Tibial nerve (tissue), 4 donors: ENCODE data around the gene BAG2. TPM values are rescaled to one million over a fixed set of nuclear protein-coding genes. Genes with fewer than 3 reads are reported as not detected.

Experiments used
- DNase-seq, 2 donors: peaks; one replicate each; pipeline ENCODE4 v3.0.0-alpha.2; 2019; ENCODE audit warnings: low spot score in 2 of 2
- H3K27ac ChIP-seq, 4 donors: fragments of 200-600 bp; sonication (generic) in 3 of 4; one replicate each; pipeline ENCODE4 v1.5.1; 2017 to 2019; ENCODE audit warnings: mild to moderate bottlenecking in 1 of 4
- H3K27me3 ChIP-seq, 2 donors: fragments of 200-600 bp; sonication (generic) in 1 of 2; one replicate each; pipeline versions ENCODE4 v1.5.1 to v1.6.0; 2017 to 2019
- H3K36me3 ChIP-seq, 3 donors: fragments of 200-600 bp; sonication (generic); one replicate each; pipeline ENCODE4 v1.5.1; 2018 to 2019
- H3K4me1 ChIP-seq, 4 donors: fragments of 200-600 bp; sonication (generic) in 3 of 4; one replicate each; pipeline ENCODE4 v1.5.1; 2017 to 2019
- H3K4me3 ChIP-seq, 4 donors: fragments of 200-600 bp; sonication (generic) in 3 of 4; one replicate each; pipeline ENCODE4 v1.5.1; 2017 to 2019; ENCODE audit warnings: mild to moderate bottlenecking in 1 of 4, moderate library complexity in 1 of 4
- H3K9me3 ChIP-seq, 4 donors: fragments of 200-600 bp; sonication (generic) in 3 of 4; one replicate each; pipeline ENCODE4 v1.5.1; 2017 to 2019
- EP300 ChIP-seq, 2 donors: sonication (generic); formaldehyde crosslinking; IDR thresholded peaks; one replicate each; pipeline ENCODE4 v1.6.1; 2017; ENCODE audit warnings: antibody characterized with exemption in 2 of 2, mild to moderate bottlenecking in 1 of 2
- POLR2A ChIP-seq, 2 donors: fragments of 450-650 bp; IDR thresholded peaks; one replicate each; pipeline ENCODE4 v1.6.1; 2017; ENCODE audit warnings: antibody characterized with exemption in 2 of 2, mild to moderate bottlenecking in 2 of 2, moderate library complexity in 2 of 2
- WGBS, 2 donors: methylation state at CpG; one replicate each; pipeline ENCODE4 v1.1.5; 2018; 5-methylcytosine and 5-hydroxymethylcytosine counted together
- total RNA-seq, 4 donors: library from RNA; depleted of rRNA; stranded (reverse); fragments of >200 nt; gene quantifications; one replicate each; pipeline ENCODE4 v1.1.0, GENCODE V29; 2016
- TF ChIP-seq, protein P1 (sequence below), 5 experiments: fragments of 200-600 bp in 3 of 5; fragments of 450-650 bp in 2 of 5; sonication (generic) in 3 of 5; IDR thresholded peaks; one replicate each; pipeline ENCODE4 v1.5.1; 2016 to 2019; ENCODE audit warnings: antibody characterized with exemption in 5 of 5, mild to moderate bottlenecking in 3 of 5, moderate library complexity in 2 of 5

The BAG2 gene
- total RNA-seq, 4 donors from 2014 or later: 5.3 to 7.5 (median 5.7) TPM

DNA sequence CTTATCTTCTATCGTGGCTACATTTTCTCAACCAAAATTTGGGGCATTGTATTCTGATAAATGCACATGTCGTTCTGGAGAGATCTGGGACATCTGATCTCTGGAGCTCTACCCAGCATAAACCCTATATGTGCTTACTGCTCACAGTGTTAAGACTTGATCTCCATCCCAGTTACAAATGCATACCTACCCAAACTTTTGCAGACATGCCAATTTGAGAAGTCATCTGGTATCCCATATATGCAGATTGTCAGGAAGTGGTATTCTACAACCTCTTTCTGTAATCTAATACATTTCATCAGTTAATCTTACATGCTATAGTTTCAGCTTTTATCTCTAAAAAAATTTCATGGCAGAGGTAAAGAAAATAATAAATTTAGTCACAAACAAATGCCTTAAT, 11.2 kb downstream of the BAG2 start:
- Histone ChIP-seq H3K36me3 (peaks cover 0 to 35% (median 0%) of the 10 kb centered on the region in 3 donors), H3K9me3 (no peaks in the 10 kb centered on the region), H3K27ac (no peak overlapping the region), H3K27me3 (no peaks in the 10 kb centered on the region), H3K4me1 (peaks cover 0 to 2% (median 0%) of the 10 kb centered on the region in 4 donors), H3K4me3 (no peak overlapping the region)
- DNase-seq: no peak
- WGBS, 2 donors: 90 to 97% methylated on average over 2 of the region's 2 CpGs
- TF ChIP-seq POLR2A (IDR thresholded peaks at IDR 0.05) (no peak), EP300 (IDR thresholded peaks at IDR 0.05) (no peak)
- TF ChIP-seq, protein P1, sequence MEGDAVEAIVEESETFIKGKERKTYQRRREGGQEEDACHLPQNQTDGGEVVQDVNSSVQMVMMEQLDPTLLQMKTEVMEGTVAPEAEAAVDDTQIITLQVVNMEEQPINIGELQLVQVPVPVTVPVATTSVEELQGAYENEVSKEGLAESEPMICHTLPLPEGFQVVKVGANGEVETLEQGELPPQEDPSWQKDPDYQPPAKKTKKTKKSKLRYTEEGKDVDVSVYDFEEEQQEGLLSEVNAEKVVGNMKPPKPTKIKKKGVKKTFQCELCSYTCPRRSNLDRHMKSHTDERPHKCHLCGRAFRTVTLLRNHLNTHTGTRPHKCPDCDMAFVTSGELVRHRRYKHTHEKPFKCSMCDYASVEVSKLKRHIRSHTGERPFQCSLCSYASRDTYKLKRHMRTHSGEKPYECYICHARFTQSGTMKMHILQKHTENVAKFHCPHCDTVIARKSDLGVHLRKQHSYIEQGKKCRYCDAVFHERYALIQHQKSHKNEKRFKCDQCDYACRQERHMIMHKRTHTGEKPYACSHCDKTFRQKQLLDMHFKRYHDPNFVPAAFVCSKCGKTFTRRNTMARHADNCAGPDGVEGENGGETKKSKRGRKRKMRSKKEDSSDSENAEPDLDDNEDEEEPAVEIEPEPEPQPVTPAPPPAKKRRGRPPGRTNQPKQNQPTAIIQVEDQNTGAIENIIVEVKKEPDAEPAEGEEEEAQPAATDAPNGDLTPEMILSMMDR (IDR thresholded peaks at IDR 0.05): no peak

- Histone ChIP-seq H3K4me3 (no peak overlapping the region), H3K36me3 (peaks cover 0 to 16% (median 0%) of the 10 kb centered on the region in 3 donors), H3K27ac (no peak overlapping the region), H3K4me1 (no peaks in the 10 kb centered on the region), H3K9me3 (no peaks in the 10 kb centered on the region), H3K27me3 (no peaks in the 10 kb centered on the region)
- 65 to 67% methylated on average over 2 of the region's 2 CpGs for WGBS, 2 donors
- DNase-seq: no peak
- TF ChIP-seq, protein P1 (IDR thresholded peaks at IDR 0.05): peak in 4 of 5 experiments; percentile 18 to 38 (median 24)
- TF ChIP-seq EP300 (IDR thresholded peaks at IDR 0.05) (no peak), POLR2A (IDR thresholded peaks at IDR 0.05) (no peak)
Observed at GRCh38 chr6:57190140-57190539, 18.0 kb downstream of the BAG2 start.

DNA sequence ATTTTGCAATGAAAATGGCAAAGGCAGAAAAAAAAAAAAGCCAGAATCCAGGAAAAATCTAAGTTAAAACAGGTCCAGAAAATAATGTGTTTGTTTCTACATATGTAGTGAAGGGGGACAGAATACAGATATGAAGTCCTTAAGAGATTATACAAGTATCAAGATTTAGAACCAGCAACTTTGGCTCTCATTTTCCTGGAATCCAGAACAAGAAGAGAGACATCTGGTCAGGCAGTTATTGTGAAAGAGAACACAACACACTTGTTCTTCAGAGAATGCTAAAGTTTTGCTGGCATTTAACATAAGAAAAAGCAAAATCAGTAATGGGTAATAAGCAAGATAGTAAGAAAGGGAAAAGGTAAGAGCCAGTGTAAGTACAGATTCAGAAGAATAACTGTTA, 21.1 kb downstream of the BAG2 start:
- Histone ChIP-seq H3K27ac (no peak overlapping the region), H3K27me3 (no peaks in the 10 kb centered on the region), H3K4me3 (no peak overlapping the region), H3K9me3 (no peaks in the 10 kb centered on the region), H3K4me1 (no peaks in the 10 kb centered on the region), H3K36me3 (peaks cover 0 to 8% (median 0%) of the 10 kb centered on the region in 3 donors)
- TF ChIP-seq POLR2A (IDR thresholded peaks at IDR 0.05) (no peak), EP300 (IDR thresholded peaks at IDR 0.05) (no peak)
- TF ChIP-seq, protein P1 (IDR thresholded peaks at IDR 0.05): no peak
- no peak for DNase-seq

GRCh38 chr6:57195457-57195856, 23.3 kb downstream of the BAG2 start:
- Histone ChIP-seq H3K27ac (no peak overlapping the region), H3K9me3 (no peaks in the 10 kb centered on the region), H3K27me3 (no peaks in the 10 kb centered on the region), H3K4me1 (peaks cover 0 to 6% (median 0%) of the 10 kb centered on the region in 4 donors), H3K36me3 (peaks cover 0 to 8% (median 0%) of the 10 kb centered on the region in 3 donors), H3K4me3 (no peak overlapping the region)
- DNase-seq: no peak
- TF ChIP-seq POLR2A (IDR thresholded peaks at IDR 0.05): no peak
- TF ChIP-seq, protein P1 (IDR thresholded peaks at IDR 0.05): no peak
- TF ChIP-seq EP300 (IDR thresholded peaks at IDR 0.05): no peak
- 63 to 86% methylated on average over 2 of the region's 2 CpGs for WGBS, 2 donors

DNA sequence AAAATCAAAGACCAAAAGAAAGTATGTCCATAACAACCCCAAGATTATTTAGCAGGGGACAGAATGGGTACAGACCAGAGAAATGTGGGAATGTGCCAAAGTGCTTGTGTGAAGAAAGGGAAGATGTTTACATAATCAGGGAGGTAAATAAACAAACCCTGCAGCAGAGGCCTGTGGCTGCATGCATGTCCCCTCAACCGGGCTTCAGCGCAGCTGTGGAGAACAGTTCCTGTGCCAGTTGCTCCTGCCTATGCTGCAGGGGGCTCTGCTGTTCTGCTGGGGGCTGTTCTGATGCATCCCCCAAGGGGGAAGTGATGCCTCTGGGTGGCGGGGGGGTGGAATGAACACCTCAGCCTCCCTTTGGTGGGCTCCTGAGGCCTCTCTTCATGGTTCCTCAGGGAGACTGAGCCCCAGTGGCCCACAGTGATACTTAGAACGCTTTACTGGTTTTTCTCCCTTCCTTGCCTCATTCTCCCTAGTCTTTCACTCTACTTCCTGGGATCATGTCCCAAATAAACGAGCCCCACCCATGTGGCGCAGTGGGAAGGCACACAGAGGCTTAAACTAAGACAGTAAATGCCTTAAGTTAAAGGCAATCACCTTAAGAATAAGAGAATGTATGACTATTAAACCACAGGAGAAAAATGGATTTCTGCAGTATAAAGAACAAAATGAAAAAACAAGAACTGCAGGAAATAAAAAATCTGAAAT, 27.0 kb downstream of the BAG2 start:
- Histone ChIP-seq H3K4me1 (peaks cover 0 to 6% (median 0%) of the 10 kb centered on the region in 4 donors), H3K9me3 (no peaks in the 10 kb centered on the region), H3K27me3 (no peaks in the 10 kb centered on the region), H3K36me3 (no peaks in the 10 kb centered on the region), H3K27ac (peak overlapping the region in 1 of 4 donors; percentile 16), H3K4me3 (no peak overlapping the region)
- WGBS, 2 donors: 57 to 67% methylated on average over 6 of the region's 6 CpGs
- no peak for DNase-seq
- TF ChIP-seq, protein P1 (IDR thresholded peaks at IDR 0.05): no peak
- TF ChIP-seq POLR2A (IDR thresholded peaks at IDR 0.05) (no peak), EP300 (IDR thresholded peaks at IDR 0.05) (no peak)
